Activated T-helper 17 cell treated with anti-CD3 and anti-CD28 coated beads, Interleukin-2, amount 50 U/mL, for 72 hours (primary cell): ENCODE measurements around the gene MEFV. TPM values are rescaled to one million over a fixed set of nuclear protein-coding genes. Genes with fewer than 3 reads are reported as not detected.

Experiments
- ATAC-seq: fragments of 150-1000 bp; cut with Tn5 transposase; replicated peaks from 2 replicates; pipeline ENCODE4 v1.10.0; 2021; ENCODE audit warnings: mild to moderate bottlenecking, moderate library complexity
- H3K27ac Mint-ChIP-seq: one replicate; pipeline ENCODE4 v1.8.0; 2022; ENCODE audit warnings: mixed read lengths
- H3K27me3 Mint-ChIP-seq: one replicate; pipeline ENCODE4 v1.8.0; 2022; ENCODE audit warnings: mixed read lengths
- H3K36me3 Mint-ChIP-seq: one replicate; pipeline ENCODE4 v1.8.0; 2022; ENCODE audit warnings: low read depth, mild to moderate bottlenecking, mixed read lengths
- H3K4me1 Mint-ChIP-seq: one replicate; pipeline ENCODE4 v1.8.0; 2022; ENCODE audit warnings: mixed read lengths
- H3K4me3 Mint-ChIP-seq: one replicate; pipeline ENCODE4 v1.8.0; 2022; ENCODE audit warnings: mild to moderate bottlenecking, mixed read lengths
- H3K9me3 Mint-ChIP-seq: one replicate; pipeline ENCODE4 v1.8.0; 2022; ENCODE audit warnings: mixed read lengths
- total RNA-seq, 2 donors: library from RNA; stranded (reverse); gene quantifications; one replicate each; pipeline ENCODE4 v1.2.3, GENCODE V29; 2022

Gene MEFV
- total RNA-seq, 2 donors from 2014 or later: 0.11 TPM; not detected in 1

- Mint-ChIP-seq H3K27me3 (peaks cover 38% of the 10 kb centered on the region), H3K4me3 (no peak overlapping the region), H3K9me3 (no peaks in the 10 kb centered on the region), H3K4me1 (peaks cover 13% of the 10 kb centered on the region), H3K27ac (no peak overlapping the region), H3K36me3 (peaks cover 34% of the 10 kb centered on the region)
- no peak for ATAC-seq
These were observed 63.9 kb downstream of the MEFV start for GRCh38 chr16:3192476-3193019.

Other genes with a start within 250 kb of the MEFV start
- under 1 TPM in 1 of 2 donors, not detected in 1; 0.15 TPM for gene CLDN9, start 243.7 kb downstream of the MEFV start, total RNA-seq
- gene CLDN6, start 238.4 kb downstream of the MEFV start, total RNA-seq: not detected
- gene TNFRSF12A, start 236.3 kb downstream of the MEFV start, total RNA-seq: 10 to 100 TPM in 1 of 2 donors, 1 to 10 TPM in 1; 9.7 to 11.9 TPM
- 10 to 100 TPM; 28.2 to 46.0 TPM for gene HCFC1R1, start 232.7 kb downstream of the MEFV start, total RNA-seq
- gene THOC6, start 232.6 kb downstream of the MEFV start, total RNA-seq: 10 to 100 TPM; 49.8 to 68.1 TPM
- gene BICDL2, start 219.7 kb downstream of the MEFV start, total RNA-seq: 10 to 100 TPM in 1 of 2 donors, 1 to 10 TPM in 1; 1.1 to 12.1 TPM
- gene MMP25, start 210.1 kb downstream of the MEFV start, total RNA-seq: 1 to 10 TPM; 5.9 to 7.1 TPM
- gene IL32, start 191.0 kb downstream of the MEFV start, total RNA-seq: 1,000 to 10,000 TPM; 3,603 to 3,666 TPM
- gene ZSCAN10, start 157.3 kb downstream of the MEFV start, total RNA-seq: under 1 TPM; 0.34 to 0.45 TPM
- not detected for gene ZNF205, start 144.0 kb downstream of the MEFV start, total RNA-seq
- gene ZNF213, start 121.6 kb downstream of the MEFV start, total RNA-seq: 1 to 10 TPM; 6.4 to 8.6 TPM
- gene OR1F1, start 68.4 kb downstream of the MEFV start, total RNA-seq: under 1 TPM in 1 of 2 donors, not detected in 1; 0.37 TPM
- gene ZNF200, start 21.5 kb downstream of the MEFV start, total RNA-seq: 10 to 100 TPM; 14.6 to 23.2 TPM
- gene ZNF263, start 26.9 kb upstream of the MEFV start, total RNA-seq: 10 to 100 TPM; 19.3 to 21.4 TPM
- 1 to 10 TPM; 2.3 to 4.0 TPM for gene TIGD7, start 48.8 kb upstream of the MEFV start, total RNA-seq
- gene ZNF75A, start 48.9 kb upstream of the MEFV start, total RNA-seq: 10 to 100 TPM; 19.4 to 26.9 TPM
- gene OR2C1, start 99.3 kb upstream of the MEFV start, total RNA-seq: not detected
- gene ZSCAN32, start 144.4 kb upstream of the MEFV start, total RNA-seq: 10 to 100 TPM in 1 of 2 donors, 1 to 10 TPM in 1; 8.4 to 10.5 TPM
- 1 to 10 TPM; 5.8 to 8.4 TPM for gene ZNF174, start 144.6 kb upstream of the MEFV start, total RNA-seq
- 1 to 10 TPM; 2.0 to 3.0 TPM for gene ZNF597, start 186.9 kb upstream of the MEFV start, total RNA-seq
- 10 to 100 TPM; 36.8 to 38.7 TPM for gene NAA60, start 187.0 kb upstream of the MEFV start, total RNA-seq
- not detected for gene C16orf90, start 238.9 kb upstream of the MEFV start, total RNA-seq
- 10 to 100 TPM; 14.9 to 15.7 TPM for gene CLUAP1, start 244.4 kb upstream of the MEFV start, total RNA-seq